Activated CD8-positive, alpha-beta memory T cell treated with anti-CD3 and anti-CD28 coated beads, Interleukin-2, amount 50 U/mL, for 48 hours (primary cell): ENCODE measurements around the gene ASPSCR1.

Source experiments
- DNase-seq: peaks from one replicate; pipeline ENCODE4 v3.0.0-alpha.2; 2020

The ASPSCR1 gene

DNA sequence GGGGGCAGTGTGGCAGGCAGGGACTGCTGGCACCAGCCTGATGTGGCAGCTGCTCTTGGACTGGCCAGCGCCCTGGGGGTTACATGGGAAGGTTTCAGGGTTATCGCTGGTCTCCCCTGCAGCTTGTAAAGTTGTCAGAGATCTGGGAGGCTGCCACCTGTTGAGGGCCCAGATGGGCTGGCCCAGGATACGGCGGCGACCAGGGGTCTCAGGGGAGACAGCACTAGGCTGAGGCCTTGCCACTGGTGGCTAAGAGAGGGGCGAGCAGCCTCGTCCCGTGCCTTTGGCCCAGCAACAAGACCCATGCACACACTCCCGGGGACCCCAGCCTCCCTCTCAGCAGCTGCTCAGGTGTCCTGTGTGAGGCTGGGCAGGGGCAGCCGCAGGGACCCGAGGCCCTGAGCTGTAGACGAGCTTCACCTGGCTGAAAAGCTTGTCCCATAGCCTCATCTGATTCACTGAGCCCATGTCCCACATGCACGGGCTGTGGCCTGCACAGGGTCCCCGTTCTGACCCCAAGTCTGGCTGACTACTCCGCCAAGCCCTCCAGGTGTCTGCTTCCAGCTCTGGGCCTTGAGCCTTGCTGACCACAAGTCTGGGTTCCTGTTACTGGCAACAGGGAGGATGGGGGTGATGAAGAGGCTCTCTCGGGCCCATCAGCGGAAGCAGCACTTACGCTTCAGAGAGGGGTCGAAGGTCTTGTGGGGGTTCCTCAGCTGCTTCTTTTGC, 82.0 kb downstream of the ASPSCR1 start:
- DNase-seq: no peak

DNA sequence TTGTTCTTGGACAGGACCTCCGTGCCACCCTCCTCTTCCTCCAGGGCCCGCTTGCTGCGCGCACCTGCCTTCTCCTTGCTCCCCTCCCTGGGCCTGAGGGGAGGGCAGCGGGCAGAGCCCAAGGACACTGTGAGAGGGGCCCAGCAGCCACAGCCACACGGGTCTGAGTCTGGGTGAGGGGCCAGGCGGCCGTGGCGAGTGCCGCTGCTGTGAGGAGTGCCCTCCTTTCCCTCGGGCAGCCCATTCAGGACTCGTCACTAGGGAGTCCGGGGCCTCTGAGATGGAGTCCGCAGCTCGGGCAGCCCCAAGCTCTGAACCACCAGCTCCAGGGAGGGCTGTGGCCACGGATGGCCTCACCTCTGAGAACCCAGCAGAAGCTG, 82.6 kb downstream of the ASPSCR1 start:
- DNase-seq: no peak

- no peak for DNase-seq
Observed at GRCh38 chr17:82060614-82061013, 83.2 kb downstream of the ASPSCR1 start.

- DNase-seq: no peak
Observed at GRCh38 chr17:82061047-82061925, 83.9 kb downstream of the ASPSCR1 start.

DNA sequence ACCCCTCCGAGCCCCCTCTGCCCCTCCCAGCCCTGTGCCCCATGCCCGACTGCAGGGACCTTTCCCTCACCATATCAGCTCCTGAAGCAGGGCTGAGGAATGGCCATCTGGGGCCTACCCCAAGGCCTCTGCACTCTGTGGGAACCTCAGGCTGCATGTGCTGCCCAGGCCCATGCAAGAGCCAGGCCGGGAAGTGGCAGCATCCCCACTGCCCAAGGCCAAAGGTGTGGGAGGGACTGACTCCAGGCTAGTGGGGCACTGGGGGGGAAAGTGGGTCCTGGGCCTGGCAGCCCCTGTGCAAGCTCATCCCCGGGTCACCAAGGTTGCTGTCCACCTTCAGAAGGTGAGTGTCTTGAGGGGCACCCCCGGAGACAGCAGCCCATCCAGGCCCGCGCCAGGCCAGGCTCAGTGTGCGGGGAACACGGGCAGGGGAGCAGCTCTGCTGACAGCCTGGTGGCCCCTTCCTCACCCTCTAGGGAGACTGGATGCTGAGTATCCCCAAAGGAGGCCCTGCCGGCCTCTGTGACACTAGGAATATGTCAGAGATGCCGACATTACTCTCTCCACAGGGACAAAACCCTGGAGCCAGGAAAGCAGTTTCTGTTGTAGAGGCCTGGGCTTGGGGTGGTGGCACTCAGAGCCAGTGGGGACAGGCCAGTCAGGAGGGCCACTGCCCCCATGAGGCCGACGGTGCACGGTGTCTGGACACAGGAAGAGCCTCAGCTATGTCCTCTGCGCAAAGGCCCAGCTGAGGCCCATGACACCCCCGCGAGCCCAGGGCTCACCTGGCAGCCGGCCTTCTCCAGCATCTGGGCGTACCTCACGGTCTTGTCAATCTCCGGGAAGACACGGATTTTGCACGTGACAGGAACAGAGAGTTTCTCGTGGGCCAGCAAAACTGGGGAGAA, 84.9 kb downstream of the ASPSCR1 start:
- DNase-seq: no peak

- DNase-seq: no peak
Observed at GRCh38 chr17:82062984-82063368, 85.5 kb downstream of the ASPSCR1 start.

GRCh38 chr17:82063424-82064415, 86.3 kb downstream of the ASPSCR1 start:
- no peak for DNase-seq

DNA sequence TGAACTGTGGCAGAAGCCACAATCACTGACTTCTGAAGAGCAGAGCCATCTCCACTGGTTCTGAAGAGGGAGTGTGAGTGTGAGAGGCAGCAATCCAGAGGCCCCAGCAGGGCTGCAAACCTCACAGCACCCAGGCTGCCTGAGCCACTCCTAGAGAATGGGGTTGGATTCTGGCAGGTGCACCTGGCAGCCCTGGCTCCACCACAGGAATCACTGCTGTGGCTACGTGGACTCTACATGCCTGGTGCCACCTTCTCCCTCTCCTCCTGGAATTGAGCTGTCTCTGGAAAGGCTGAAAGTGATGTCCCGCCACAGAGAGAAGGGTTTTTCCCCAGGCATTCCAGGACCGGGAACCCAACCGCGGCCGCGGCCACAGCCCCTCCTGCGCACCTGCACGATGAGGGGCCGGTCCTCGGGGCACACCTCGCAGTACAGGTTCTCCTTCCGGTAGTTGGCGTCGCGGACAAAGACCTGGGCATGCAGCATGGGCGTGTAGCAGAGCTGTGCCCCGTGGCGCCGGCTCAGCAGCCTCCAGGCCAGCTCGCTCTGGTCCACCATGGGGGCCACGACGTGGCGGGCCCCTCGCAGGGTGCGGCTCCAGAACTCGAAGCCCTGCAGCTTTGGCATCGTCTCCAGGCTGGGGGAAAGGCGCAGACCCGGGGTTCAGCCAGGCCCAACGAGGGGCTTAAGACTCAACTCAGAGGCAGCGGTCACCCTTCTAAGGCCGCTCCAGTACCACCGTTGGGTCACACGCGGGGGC, 87.2 kb downstream of the ASPSCR1 start:
- DNase-seq: no peak

GRCh38 chr17:82065193-82065637, 87.8 kb downstream of the ASPSCR1 start:
- DNase-seq: no peak

DNA sequence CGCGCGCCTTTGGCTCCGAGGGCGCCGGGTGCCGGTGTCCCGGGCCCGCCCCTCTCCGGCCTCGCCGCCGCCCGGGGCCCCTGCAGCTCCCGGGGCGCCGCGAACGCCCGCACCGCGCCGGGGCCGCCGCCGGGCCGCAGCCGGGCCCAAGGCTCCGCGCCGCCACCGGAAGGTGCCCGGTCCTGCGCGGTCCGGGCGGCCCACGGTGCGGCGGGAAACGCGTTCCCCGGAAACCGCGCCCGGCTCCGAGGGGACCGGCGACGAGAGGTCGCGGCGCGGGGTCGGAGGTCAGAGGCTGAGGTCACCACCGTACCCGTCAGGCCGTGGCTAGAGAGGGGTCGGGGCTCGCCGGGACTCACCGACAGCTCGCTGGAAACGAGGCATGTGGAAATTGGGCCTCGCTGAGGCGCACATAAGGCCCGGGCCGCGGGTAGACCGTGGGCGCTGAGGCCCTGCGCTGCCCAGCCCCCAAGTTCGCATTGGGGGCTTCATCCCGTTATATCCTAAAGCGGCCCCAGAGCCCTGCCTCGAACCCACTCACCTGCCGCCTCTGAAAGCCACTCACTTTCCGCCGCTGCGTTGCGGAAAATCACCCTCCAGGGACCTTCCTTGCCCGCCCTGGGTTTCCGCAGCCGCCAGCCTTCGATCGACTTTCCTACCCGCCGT, 88.3 kb downstream of the ASPSCR1 start, which contains the start of gene DUS1L:
TSS of gene DUS1L (minus strand) at position 167 of the 666 bp plus-strand sequence. CDS start 745 bp downstream, outside the sequence.
- peak; percentile 93 for DNase-seq
